ENCODE data around the gene IFNAR1. TPM values are rescaled to one million over a fixed set of nuclear protein-coding genes. Genes with fewer than 3 reads are reported as not detected.

The IFNAR1 gene
- total and polyA plus RNA-seq, 2 donors (not counting 3 experiments of a cell fraction or from before 2014, with no cell fraction given) = 16.2 to 47.8 TPM

GRCh38 chr21:33339135-33339534 is 14.4 kb downstream of the IFNAR1 start:
- TF ChIP-seq POLR2A (IDR thresholded peaks at IDR 0.05; ENCODE audit: low read depth, low read length) (no peak), FOS (IDR thresholded peaks at IDR 0.05; ENCODE audit: borderline replicate concordance, insufficient read depth, low read length) (no peak)
- Histone ChIP-seq H3K79me2 (ENCODE audit: control insufficient read depth, insufficient read depth, low read length) (peaks cover 2% of the 10 kb centered on the region), H3K27me3 (ENCODE audit: control insufficient read depth in 2 of 2, insufficient read depth in 2 of 2, low read length in 2 of 2) (no peaks in the 10 kb centered on the region), H3K4me2 (ENCODE audit: insufficient read depth, low read length) (no peak overlapping the region), H3K36me3 (ENCODE audit: control insufficient read depth in 2 of 2, extremely low read depth in 1 of 2, insufficient read depth in 2 of 2, low read length in 2 of 2) (peaks cover 0 to 2% of the 10 kb centered on the region in 2 experiments), H3K9me1 (replicated peaks; ENCODE audit: control insufficient read depth, extremely low read depth, insufficient read depth, low read length) (no peaks in the 10 kb centered on the region), H3K9ac (replicated peaks; ENCODE audit: extremely low read depth, insufficient read depth, low read length) (no peak overlapping the region), H3K27ac (ENCODE audit: insufficient read depth, low read depth, low read length) (no peak overlapping the region), H3K4me1 (ENCODE audit: control insufficient read depth, extremely low read depth, insufficient read depth, low read length) (no peaks in the 10 kb centered on the region), H3K4me3 (replicated peaks in 1 of 3; ENCODE audit: insufficient read depth in 1 of 3, low read depth in 1 of 3, low read length in 3 of 3) (no peak overlapping the region), H2AFZ (ENCODE audit: low read depth, low read length) (no peak overlapping the region), H3K9me3 (replicated peaks; ENCODE audit: control insufficient read depth, insufficient read depth, low read length) (no peaks in the 10 kb centered on the region), H4K20me1 (replicated peaks; ENCODE audit: control insufficient read depth, extremely low read depth, insufficient read depth, low read length) (no peaks in the 10 kb centered on the region)
- no peak for DNase-seq (ENCODE audit: low read depth, low spot score)
- dilution Hi-C loops (cut with MboI; ENCODE audit: extremely low pct_ligation_motif_present, low sequenced_read_pairs) = no loop called here
- ChIA-PET POLR2A (no interaction called here), CTCF (interaction anchor here (1.3 to 2.2 kb wide), 3 partner anchors 14 to 139 kb away, joined by 3 to 15 read pairs (median 3); partner anchors contain the start of gene IFNAR1)
- no TSS peak for BruUV-seq (replicated peaks)
- intact Hi-C loops (cut with micrococcal nuclease) = no loop called here
- FAIRE-seq = no peak

GRCh38 chr21:33339918-33340317 is 15.1 kb downstream of the IFNAR1 start:
- dilution Hi-C loops (cut with MboI; ENCODE audit: extremely low pct_ligation_motif_present, low sequenced_read_pairs) (no loop called here), intact Hi-C loops (cut with micrococcal nuclease) (no loop called here)
- H4K20me1 ChIP-seq (replicated peaks; ENCODE audit: control insufficient read depth, extremely low read depth, insufficient read depth, low read length) = no peaks in the 10 kb centered on the region
- POLR2A ChIA-PET = no interaction called here
- H3K4me2 ChIP-seq (ENCODE audit: insufficient read depth, low read length) = no peak overlapping the region
- TF ChIP-seq JUN (IDR thresholded peaks at IDR 0.05; ENCODE audit: borderline replicate concordance, insufficient read depth, insufficient read length, low read depth) (no peak), POLR2A (IDR thresholded peaks at IDR 0.05; ENCODE audit: low read depth, low read length) (no peak), POLR2AphosphoS5 (IDR thresholded peaks at IDR 0.05; ENCODE audit: insufficient read depth, low read depth, low read length) (no peak), FOS (IDR thresholded peaks at IDR 0.05; ENCODE audit: borderline replicate concordance, insufficient read depth, low read length) (no peak), EZH2 (IDR thresholded peaks at IDR 0.05; ENCODE audit: borderline replicate concordance, low read depth, low read length, severe bottlenecking) (no peak), GATA2 (IDR thresholded peaks at IDR 0.05; ENCODE audit: insufficient read depth, insufficient read length, low read depth, low read length) (no peak), CTCF (IDR thresholded peaks at IDR 0.05; ENCODE audit: extremely low read depth in 1 of 2, insufficient read depth in 1 of 2, low read depth in 1 of 2, low read length in 2 of 2) (no peak), MYC (IDR thresholded peaks at IDR 0.05; ENCODE audit: low read depth, low read length) (no peak), MAX (IDR thresholded peaks at IDR 0.05; ENCODE audit: insufficient read depth, insufficient read length) (no peak)
- no peak for DNase-seq (ENCODE audit: low read depth, low spot score)
- no peak overlapping the region for H3K9ac ChIP-seq (replicated peaks; ENCODE audit: extremely low read depth, insufficient read depth, low read length)
- no peaks in the 10 kb centered on the region for H3K9me1 ChIP-seq (replicated peaks; ENCODE audit: control insufficient read depth, extremely low read depth, insufficient read depth, low read length)
- no peaks in the 10 kb centered on the region for H3K4me1 ChIP-seq (ENCODE audit: control insufficient read depth, extremely low read depth, insufficient read depth, low read length)
- no peaks in the 10 kb centered on the region for H3K36me3 ChIP-seq (ENCODE audit: control insufficient read depth in 2 of 2, extremely low read depth in 1 of 2, insufficient read depth in 2 of 2, low read length in 2 of 2)
- H2AFZ ChIP-seq (ENCODE audit: low read depth, low read length) = no peak overlapping the region
- H3K4me3 ChIP-seq (replicated peaks in 1 of 3; ENCODE audit: insufficient read depth in 1 of 3, low read depth in 1 of 3, low read length in 3 of 3) = no peak overlapping the region
- no TSS peak for BruUV-seq (replicated peaks)
- no peak overlapping the region for H3K27ac ChIP-seq (ENCODE audit: insufficient read depth, low read depth, low read length)
- no peaks in the 10 kb centered on the region for H3K9me3 ChIP-seq (replicated peaks; ENCODE audit: control insufficient read depth, insufficient read depth, low read length)
- no peaks in the 10 kb centered on the region for H3K27me3 ChIP-seq (ENCODE audit: control insufficient read depth in 2 of 2, insufficient read depth in 2 of 2, low read length in 2 of 2)
- peaks cover under 1% of the 10 kb centered on the region for H3K79me2 ChIP-seq (ENCODE audit: control insufficient read depth, insufficient read depth, low read length)
- CTCF ChIA-PET = interaction anchor here (1.3 to 2.2 kb wide), 2 partner anchors 21 to 140 kb away, joined by 3 to 15 read pairs; no protein-coding TSS in a partner anchor
- FAIRE-seq = no peak
